Subcutaneous adipose tissue (tissue), 4 donors: ENCODE results near the gene R3HCC1L. TPM values are rescaled to one million over a fixed set of nuclear protein-coding genes. Genes with fewer than 3 reads are reported as not detected.

ENCODE experiments used
- CTCF ChIP-seq: fragments of 450-650 bp; IDR thresholded peaks from one replicate; pipeline ENCODE4 v1.5.1; 2016; ENCODE audit warnings: low read depth, mild to moderate bottlenecking, control low read depth, antibody characterized with exemption, moderate library complexity
- total RNA-seq, 4 donors: library from RNA; depleted of rRNA; stranded (reverse); fragments of >200 nt; gene quantifications; one replicate each; pipeline ENCODE4 v1.1.0, GENCODE V29; 2016

Gene R3HCC1L
- total RNA-seq, 4 donors from 2014 or later = 15.2 to 21.1 (median 20.3) TPM

GRCh38 chr10:98194633-98195032 is 60.2 kb downstream of the R3HCC1L start:
- TF ChIP-seq CTCF = no peak

DNA sequence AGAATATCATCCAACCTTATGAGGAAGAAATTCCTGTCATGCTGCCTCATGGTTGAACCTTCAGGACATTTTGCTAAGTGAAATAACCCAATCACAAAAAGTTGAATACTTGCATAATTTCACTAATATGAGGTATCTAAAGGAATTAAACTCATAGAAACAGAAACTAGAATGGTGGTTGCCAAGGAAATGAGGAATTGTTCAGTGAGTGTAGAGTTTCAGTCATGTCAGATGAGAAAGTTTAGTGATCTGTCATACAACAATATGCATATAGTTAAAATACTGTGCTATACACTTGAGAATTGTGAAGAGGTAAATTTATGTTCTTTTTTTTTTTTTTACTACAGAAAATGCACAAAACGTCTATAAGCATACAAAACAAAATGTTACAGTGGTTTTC is 60.7 kb downstream of the R3HCC1L start:
- TF ChIP-seq CTCF = no peak

GRCh38 chr10:98196985-98197384 is 62.5 kb downstream of the R3HCC1L start:
- TF ChIP-seq CTCF = no peak

DNA sequence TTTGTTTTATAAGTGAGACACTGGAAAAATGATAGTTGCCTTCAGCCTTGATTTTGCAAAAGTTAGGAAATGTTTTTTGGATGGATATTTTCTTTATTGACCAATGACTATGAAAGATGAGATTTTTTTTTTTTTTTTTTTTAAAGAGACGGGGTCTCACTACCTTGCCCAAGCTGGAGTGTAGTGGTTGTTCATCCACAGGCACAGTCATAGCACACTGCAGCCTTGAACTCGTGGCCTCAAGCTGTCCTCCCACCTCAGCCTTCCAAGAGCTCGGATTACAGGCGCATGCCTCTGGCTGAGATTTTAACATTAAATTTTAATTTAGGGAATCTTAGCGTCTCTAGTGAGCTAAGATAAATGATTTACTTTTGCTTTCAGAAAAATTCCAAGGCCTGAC is 67.3 kb downstream of the R3HCC1L start:
- no peak for TF ChIP-seq CTCF

GRCh38 chr10:98202378-98202777 is 67.9 kb downstream of the R3HCC1L start:
- no peak for TF ChIP-seq CTCF

DNA sequence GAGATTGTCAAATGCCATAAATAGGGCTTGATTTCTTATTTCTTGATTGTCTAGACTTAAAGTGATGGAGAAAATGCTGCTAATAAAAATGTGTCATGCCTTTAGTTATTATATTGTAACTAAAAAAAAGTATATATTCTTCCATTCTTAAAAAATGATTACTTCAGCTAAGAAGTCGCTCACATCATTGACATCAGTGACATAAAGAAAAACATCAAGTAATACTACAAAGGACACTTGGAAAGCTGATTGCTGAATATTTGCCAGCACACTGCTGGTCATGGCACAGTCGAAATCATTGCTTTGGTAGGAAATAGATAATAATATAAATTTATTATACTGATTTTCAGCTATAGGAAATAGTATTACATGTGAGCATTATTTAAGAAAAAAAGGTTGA is 70.9 kb downstream of the R3HCC1L start:
- TF ChIP-seq CTCF = no peak

DNA sequence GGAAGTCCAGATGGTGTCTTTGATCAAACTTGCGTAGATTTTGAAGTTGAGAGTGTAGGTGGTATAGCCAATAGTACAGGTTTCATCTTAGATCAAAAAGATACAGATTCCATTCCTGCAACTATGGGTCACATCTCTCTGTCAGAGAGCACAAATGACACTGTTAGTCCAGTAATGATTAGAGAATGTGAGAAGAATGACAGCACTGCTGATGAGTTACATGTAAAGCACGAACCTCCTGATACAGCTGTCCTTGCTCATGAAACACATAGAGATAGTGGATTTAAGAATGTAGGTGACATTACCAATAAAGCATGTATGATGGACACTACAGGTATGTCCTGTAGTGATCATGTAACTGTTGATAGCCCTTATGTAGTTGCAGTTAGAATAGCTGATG is 74.5 kb downstream of the R3HCC1L start:
- TF ChIP-seq CTCF = no peak

DNA sequence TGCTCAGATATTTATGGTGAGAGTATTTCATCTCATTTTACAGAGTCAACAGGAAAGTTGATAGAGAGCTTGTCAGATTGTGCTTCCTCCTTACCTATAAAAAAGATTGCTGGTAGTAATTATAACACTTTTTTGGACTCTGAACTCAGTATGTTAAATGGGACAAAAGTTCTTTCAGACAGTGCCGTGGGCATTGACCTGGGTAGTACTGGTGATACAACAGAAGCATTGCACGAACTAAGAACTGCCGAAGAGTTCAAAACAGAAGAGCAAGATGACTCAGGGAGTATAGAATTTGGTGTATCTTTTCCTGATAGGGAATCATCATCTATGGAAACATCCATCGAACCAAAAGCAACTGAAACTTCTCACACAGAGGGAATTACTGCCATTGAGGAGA is 75.0 kb downstream of the R3HCC1L start:
- TF ChIP-seq CTCF = no peak
